KOPT-K1 (cell line): ENCODE data around the gene TMEM233.
"Not testable (repeated sequence)": the region's sequence is repeated elsewhere in the genome, so short reads cannot be mapped to it uniquely, and the experiment has no call there.

Experiments used
- H3K27ac ChIP-seq: fragments of 200-600 bp; sonication (generic); 2 replicates; pipeline ENCODE4 v1.5.1; 2016; ENCODE audit warnings: antibody characterized with exemption, mild to moderate bottlenecking, low read depth, low read length; ENCODE audit not compliant: poor library complexity, severe bottlenecking
- H3K36me3 ChIP-seq: fragments of 200-600 bp; sonication (generic); 2 replicates; pipeline ENCODE4 v1.5.1; 2017; ENCODE audit warnings: antibody characterized with exemption, mild to moderate bottlenecking, low read length, moderate library complexity; ENCODE audit not compliant: insufficient read depth
- H3K9me3 ChIP-seq: fragments of 200-600 bp; sonication (generic); 2 replicates; pipeline ENCODE4 v1.5.1; 2017; ENCODE audit warnings: antibody characterized with exemption, low read length, mild to moderate bottlenecking; ENCODE audit not compliant: insufficient read depth, poor library complexity, severe bottlenecking

Gene TMEM233

DNA sequence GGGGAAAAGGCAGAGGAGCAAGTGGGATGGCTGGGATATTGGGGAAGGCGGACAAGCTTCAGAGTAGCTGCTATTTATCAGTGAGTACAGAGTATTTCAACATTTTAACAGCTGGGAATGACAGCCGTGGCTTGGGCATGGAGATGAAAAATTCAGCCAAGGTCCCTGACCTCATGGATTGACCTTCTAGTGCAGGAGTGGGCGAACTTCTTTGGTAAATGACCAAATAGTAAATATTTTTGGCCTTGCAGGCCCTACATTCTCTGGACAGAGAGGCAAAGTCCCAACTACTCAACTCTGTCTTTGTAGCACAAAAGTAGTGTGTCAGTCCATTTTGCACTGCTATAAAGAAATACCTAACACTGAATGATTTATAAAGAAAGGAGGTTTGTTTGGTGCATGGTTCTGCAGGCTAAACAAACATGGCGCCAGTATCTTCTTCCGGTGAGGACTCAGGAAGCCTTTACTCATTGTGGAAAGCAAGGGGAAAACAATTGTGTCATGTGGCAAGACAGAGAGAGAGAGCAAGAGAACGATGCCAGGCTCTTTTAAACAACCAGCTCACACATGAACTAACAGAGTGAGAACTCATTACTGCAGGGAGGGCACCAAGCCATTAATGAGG lies 33.6 kb downstream of the TMEM233 start:
- H3K9me3 ChIP-seq, result no peaks in the 10 kb centered on the region
- no peak overlapping the region for H3K27ac ChIP-seq
- no peaks in the 10 kb centered on the region for H3K36me3 ChIP-seq

DNA sequence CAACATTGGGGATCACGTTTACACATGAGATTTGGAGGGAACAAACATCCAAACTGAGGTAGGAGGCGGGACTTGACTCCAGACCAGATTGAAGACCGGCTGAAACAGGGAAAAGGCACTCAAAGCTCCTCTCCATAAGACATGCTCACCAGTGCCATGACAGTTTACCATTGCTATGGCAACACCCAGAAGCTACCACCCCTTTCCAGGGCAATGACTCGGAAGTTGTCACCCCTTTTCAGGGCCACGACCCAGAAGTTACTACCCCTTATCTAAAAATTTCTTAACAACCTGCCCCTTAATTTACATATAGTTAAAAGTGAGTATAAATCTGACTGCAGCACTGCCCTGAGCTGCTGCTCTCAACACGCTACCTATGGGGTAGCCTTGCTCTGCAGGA lies 34.1 kb downstream of the TMEM233 start:
- Histone ChIP-seq H3K36me3 (no peaks in the 10 kb centered on the region), H3K9me3 (no peaks in the 10 kb centered on the region), H3K27ac (no peak overlapping the region)

DNA sequence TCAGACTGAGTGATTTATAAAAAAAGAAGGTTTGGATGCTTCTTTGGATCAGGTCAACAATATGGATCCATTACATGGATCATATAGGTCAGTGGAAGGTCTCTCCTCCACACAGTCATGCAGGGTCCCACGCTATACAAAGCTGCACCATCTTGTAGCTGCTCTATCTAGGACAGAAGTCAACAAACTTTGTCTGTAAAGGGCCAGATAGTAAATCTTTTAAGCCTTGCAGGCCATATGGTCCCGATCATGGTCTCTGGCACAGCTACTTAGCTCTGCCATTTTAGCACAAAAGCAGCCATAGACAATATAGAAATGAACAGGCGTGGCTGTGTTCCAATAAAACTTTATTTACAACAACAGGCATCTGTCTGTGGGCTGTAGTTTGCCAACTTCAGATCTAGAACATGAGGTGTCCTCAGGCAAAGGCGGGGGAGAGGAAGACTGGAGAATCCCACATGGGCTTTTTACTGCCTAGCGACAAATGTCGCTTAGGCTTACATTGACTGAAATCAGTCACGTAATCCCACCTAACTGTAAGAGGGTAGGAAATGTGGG lies 36.7 kb downstream of the TMEM233 start:
- no peaks in the 10 kb centered on the region for H3K36me3 ChIP-seq
- H3K9me3 ChIP-seq, result no peaks in the 10 kb centered on the region
- H3K27ac ChIP-seq, result no peak overlapping the region

DNA sequence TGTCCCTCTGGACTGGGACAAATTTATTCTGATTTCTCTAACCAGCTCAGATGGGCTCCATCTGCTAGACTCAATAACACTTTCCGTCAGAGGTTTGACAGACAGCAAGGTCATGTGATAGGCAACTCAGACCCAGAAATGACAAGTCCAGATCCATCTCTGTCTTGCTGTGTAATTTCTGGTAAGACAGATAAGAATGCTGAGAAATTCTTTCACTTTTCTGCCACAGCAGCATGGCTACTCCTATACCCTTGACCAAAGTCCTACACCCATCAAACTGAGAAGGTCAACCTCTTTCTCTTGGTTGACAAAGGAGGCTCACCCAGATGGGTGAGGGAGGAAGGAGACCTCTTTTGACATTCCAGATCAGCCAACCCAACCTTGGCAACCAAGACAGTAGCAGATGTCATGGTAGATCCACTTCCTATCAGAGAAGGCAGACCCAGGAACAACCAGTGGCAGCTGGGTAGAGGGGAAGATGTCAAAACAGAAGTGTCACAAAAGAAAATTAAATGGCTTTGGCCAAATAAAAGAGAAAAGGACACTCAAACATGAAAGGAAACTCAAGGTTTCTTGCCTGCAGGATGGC lies 37.5 kb downstream of the TMEM233 start:
- no peak overlapping the region for H3K27ac ChIP-seq
- no peaks in the 10 kb centered on the region for H3K9me3 ChIP-seq
- H3K36me3 ChIP-seq, result no peaks in the 10 kb centered on the region

DNA sequence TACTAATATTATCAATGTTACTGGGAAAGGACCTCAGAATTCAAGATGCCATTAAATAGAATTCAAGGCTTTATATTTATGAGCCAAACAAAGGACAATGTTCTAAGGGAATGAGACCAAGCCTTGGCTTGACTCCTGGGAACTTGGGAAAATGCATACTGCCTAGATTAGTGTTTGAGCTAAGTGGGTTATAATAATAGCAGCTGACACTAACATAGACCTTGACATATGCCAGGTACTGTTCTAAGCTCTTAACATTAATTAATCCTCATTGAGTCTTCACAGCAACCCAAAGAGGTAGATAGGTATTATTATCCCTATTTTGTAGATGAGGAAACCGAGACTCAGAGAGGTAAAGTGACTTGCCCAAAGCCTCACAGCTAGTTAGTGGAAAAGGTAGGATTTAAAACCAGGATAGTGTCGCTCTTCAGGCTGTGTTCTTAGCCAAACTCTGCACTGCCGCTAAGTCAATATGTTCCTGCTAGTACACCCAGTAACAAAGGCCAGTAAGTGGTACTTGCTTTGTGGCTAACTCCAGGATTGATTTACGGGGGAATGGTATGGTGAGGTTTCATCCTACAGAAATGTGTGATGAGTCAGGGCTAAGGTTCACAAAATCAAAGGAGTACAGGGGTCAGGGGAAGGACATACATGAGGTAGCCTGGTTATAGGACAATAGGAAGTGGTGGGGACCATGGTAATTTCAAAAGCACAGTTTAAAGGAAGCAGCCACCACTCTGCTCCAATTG lies 38.5 kb downstream of the TMEM233 start:
- no peaks in the 10 kb centered on the region for H3K9me3 ChIP-seq
- H3K27ac ChIP-seq, result no peak overlapping the region
- no peaks in the 10 kb centered on the region for H3K36me3 ChIP-seq

DNA sequence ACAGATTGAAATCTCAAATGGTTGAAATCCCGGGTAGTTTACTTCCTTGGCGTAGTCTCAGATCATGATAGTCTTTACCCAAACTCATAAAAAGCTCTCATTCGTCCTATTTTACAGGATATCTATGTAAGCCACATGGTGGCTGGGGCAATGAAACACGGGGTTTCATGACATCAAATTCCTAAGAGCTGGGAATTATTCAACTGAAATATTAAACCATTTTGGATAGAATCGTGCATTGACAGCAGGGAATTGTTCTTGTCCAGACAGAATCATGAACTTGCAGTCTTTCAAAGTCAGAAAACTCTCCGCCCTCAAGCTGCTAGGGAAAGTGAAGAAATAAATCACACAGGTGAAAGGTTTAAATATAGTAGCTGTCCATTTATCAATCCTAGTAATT lies 41.2 kb downstream of the TMEM233 start:
- H3K9me3 ChIP-seq, result no peaks in the 10 kb centered on the region
- no peak overlapping the region for H3K27ac ChIP-seq
- no peaks in the 10 kb centered on the region for H3K36me3 ChIP-seq

DNA sequence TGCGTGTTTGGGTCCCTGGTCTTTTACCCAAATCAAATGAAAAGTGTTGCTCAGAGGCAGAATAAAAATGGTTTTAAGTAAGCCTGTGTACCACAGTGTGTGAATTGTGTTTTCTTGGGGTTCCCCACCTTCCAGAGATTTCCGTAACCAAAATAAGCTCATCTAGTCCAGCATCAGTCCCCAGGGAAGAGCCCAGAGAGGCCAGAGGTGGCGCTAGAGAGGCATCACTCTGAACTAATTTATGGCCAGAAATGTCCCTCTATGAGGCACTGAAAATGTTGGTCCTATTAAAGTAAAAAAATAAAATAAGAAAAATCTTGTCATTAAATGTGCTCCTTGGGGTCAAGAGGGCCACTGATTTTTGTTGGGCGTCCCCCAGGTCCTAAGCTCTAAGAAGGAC lies 49.4 kb downstream of the TMEM233 start:
- H3K36me3 ChIP-seq, result no peaks in the 10 kb centered on the region
- no peak overlapping the region for H3K27ac ChIP-seq
- no peaks in the 10 kb centered on the region for H3K9me3 ChIP-seq

DNA sequence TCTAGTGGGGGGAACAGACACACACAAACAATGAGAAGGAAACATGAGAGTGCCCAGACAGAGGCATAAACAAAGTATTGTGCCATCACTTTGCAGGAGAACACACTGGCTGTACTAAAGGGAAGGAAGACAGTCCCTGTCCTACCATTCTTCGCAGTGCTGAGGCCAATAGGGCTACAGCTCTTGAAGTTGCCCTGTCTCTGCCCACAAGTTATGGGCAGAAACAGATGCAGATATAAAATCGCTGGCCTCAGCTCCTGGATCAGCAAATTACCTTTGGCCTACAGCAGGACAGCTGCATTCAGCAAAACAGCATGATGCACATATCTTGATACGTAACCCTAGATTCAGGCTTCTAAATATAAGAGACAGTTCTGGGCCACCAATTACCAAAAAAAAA lies 51.4 kb downstream of the TMEM233 start:
- H3K27ac ChIP-seq, result no peak overlapping the region
- H3K36me3 ChIP-seq, result no peaks in the 10 kb centered on the region
- H3K9me3 ChIP-seq, result no peaks in the 10 kb centered on the region

DNA sequence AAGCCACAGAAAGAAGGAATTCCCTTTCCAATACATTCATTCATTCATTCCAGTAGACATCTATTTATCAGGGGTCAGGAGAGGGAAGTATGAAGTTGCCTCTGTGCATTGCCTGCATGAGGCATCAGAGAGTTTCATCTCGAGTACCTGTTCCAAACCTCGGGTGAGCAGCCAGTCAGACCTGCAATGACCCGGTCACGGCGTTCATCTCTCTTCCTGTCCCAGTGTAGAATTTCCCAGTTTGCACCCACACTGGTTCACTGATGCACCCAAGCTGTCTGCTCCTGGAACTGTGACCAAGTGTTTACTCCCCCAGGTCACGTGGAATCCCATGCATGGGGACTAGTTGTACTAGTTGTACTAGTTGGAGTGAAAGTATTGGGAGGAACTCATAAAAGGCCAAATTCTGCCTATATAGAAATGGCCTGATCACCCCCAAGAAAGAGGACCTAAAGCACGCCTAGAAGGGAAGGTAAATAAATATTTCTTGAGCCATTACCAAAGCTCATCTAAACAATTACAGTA lies 52.0 kb downstream of the TMEM233 start:
- no peak overlapping the region for H3K27ac ChIP-seq
- no peaks in the 10 kb centered on the region for H3K36me3 ChIP-seq
- H3K9me3 ChIP-seq, result no peaks in the 10 kb centered on the region

DNA sequence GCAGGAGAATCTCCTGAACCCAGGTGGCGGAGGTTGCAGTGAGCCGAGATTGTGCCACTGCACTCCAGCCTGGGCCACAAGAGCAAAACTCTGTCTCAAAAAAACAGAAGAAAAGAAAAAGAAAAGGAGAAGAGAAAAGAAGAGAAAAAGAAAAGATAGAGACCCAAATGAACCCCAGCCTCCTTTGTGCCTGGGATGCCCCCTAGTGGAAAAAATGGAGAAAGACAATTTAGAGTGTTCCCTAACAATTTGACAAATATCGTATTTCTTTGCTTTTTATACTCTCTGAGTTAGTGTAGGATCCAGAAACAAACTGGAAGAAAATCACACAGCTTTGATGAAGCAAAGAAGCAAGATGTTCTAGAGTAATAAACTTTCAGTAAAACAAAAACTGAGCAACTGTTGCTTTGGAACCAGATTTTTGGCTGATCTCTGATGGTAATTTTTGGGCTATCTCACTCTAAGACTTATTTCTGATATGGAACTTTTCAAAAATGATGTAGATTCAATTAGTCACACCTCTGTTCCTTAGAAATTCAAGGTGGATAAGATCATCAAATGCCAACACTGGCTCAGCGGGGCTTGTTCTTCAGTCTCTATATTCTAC lies 55.7 kb downstream of the TMEM233 start:
- Histone ChIP-seq H3K9me3 (peaks cover 23% of the 10 kb centered on the region), H3K27ac (no peak overlapping the region), H3K36me3 (no peaks in the 10 kb centered on the region)

DNA sequence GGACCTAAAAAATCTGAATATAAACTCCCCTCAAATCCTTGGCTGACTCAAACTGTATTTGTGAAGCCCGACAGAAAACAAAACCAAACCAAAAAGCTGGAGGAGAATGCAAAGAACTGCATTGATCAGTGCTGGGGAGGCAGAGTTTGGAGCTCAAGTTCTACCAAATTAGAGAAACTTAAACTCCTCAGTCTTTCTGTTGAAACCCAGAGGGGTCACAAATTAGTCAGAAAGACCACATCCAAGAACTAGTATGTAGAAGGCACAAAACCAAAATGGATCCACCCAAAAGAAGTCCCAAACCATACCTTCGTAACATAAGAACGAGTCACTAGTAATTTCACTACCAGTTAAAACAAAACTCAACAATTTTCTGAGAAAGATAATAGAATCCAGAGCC lies 59.1 kb downstream of the TMEM233 start:
- Histone ChIP-seq H3K9me3 (peaks cover 32% of the 10 kb centered on the region), H3K27ac (no peak overlapping the region), H3K36me3 (no peaks in the 10 kb centered on the region)

DNA sequence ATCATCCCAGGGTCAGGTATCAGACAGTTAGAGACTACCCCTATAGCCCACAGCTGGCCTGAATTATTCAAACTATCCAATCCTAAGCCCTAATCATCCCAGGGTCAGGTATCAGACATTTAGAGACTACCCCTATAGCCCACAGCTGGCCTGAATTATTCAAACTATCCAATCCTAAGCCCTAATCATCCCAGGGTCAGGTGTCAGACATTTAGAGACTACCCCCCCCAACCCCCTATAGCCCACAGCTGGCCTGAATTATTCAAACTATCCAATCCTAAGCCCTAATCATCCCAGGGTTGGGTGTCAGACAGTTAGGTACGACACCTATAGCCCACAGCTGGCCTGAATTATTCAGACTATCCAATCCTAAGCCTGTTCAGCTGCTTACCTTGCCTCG lies 63.4 kb downstream of the TMEM233 start:
- H3K27ac ChIP-seq, result not testable (repeated sequence)
- peaks cover 31% of the 10 kb centered on the region for H3K9me3 ChIP-seq

DNA sequence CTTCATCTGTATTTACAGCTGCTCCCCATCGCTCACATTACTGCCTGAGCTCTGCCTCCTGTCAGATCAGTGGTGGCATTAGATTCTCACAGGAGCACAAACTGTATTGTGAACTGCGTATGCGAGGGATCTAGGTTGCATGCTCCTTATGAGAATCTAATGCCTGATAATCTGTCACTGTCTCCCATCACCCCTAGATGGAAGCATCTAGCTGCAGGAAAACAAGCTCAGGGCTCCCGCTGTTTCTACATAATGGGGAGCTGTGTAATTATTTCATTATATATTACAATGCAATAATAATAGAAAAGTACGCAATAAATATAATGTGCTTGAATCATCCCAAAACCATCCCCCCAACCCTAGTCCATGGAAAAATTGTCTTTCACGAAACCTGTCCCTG lies 64.6 kb downstream of the TMEM233 start:
- H3K9me3 ChIP-seq, result peaks cover 19% of the 10 kb centered on the region
- not testable (repeated sequence) for H3K36me3 ChIP-seq, H3K27ac ChIP-seq

More for the DNA sequence above, 63.4 kb downstream of the TMEM233 start:
- H3K36me3 ChIP-seq, result not testable (repeated sequence)

DNA sequence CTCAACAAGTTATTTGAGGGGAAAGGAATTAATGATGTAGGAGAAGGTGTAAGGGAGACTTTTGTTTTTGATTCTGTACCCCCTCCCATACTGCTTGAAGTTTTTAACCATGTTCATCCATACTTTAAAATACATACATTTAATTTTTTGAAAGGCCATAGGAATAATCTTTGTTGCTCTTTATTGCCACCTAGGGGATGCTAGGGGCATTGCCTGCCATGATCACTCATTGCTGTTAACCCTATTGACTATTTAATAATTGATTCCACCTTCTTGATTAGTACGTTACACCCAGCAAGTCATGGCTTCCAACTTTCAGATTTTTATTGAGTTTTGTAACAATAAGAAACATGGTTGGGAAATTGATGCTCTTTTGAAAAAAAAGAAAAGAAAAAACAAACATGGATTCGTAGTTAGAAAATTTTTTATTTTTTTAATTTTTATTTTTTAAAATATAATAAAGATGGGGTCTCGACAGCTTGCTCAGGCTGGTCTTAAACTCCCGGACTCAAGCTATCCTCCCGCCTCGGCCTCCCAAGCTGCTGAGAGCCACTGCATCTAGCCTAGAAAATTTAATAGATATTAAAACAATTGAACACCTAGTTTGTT lies 65.8 kb downstream of the TMEM233 start:
- Histone ChIP-seq H3K9me3 (peaks cover 9% of the 10 kb centered on the region), H3K27ac (peak overlapping the region; percentile 26)

DNA sequence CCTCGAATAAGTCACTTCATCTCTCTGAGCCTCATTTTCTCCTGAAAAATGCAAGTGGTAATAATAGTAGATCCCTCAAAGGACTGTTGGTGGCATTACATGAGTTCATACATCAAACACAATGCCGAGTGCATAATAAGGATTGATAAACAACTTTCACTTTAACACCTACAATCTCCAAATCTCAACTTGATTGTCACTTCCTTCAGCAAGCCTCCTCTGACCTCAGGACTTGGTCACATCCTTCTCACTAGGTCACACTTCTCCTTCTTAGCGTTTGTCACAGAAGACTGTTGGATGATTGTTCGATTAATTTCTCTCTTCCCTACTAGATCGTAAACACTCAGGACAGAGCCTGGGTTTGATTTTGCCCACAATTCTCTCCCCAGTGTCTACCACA lies 66.5 kb downstream of the TMEM233 start:
- H3K27ac ChIP-seq, result peak overlapping the region; percentile 26
- H3K36me3 ChIP-seq, result no peaks in the 10 kb centered on the region
- peaks cover 6% of the 10 kb centered on the region for H3K9me3 ChIP-seq

More for the DNA sequence above, 65.8 kb downstream of the TMEM233 start:
- H3K36me3 ChIP-seq, result no peaks in the 10 kb centered on the region
